GM12891 (cell line): ENCODE results near the gene UPK2.

Experiments used
- PAX5 ChIP-seq: IDR thresholded peaks from 2 replicates; pipeline ENCODE4 v1.6.1; 2011; ENCODE audit warnings: low read length, moderate library complexity, mild to moderate bottlenecking; ENCODE audit not compliant: insufficient read depth, severe bottlenecking
- POLR2A ChIP-seq: IDR thresholded peaks from 2 replicates; pipeline ENCODE4 v1.6.1; 2011; ENCODE audit warnings: low read depth, low read length, control low read depth
- POLR2AphosphoS5 ChIP-seq: IDR thresholded peaks from 2 replicates; pipeline ENCODE4 v1.6.1; 2011; ENCODE audit warnings: low read depth, low read length, control low read depth
- POU2F2 ChIP-seq: IDR thresholded peaks from 2 replicates; pipeline ENCODE4 v1.6.1; 2011; ENCODE audit warnings: low read depth, mild to moderate bottlenecking, control low read depth, low read length, moderate library complexity
- SPI1 ChIP-seq: IDR thresholded peaks from 2 replicates; pipeline ENCODE4 v1.6.1; 2011; ENCODE audit warnings: low read depth, low read length, control low read depth
- TAF1 ChIP-seq: IDR thresholded peaks from 2 replicates; pipeline ENCODE4 v1.6.1; 2011; ENCODE audit warnings: low read depth, low read length, control low read depth

DNA sequence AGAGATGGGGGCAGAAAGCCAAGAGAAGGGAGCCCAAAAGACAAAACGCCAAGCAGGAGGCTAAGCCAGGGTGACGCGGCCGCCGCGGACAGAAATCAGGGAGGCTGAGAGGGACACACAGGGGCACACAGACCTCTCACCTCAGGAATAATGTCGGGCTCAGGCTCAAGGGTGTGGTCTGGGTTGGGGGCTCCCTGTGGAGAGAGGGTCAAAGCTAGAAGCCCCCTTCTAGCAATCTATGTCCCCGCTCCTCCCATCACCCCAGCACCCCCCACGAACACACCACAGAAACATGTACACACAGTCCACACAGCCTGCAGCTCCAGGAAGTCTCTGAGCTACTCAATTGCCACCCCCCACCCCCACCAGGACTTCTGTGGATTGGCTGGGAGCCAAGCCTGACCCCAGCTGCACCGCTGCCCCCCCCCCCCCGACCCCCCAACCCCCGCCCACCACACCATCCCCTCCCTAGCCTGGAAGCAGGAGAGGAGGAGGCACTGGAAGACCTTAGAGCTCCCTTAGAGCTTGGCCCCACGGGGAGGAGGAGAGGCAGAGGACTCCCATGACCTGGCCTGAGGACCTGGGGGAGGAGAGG lies 37.3 kb upstream of the UPK2 start:
- no peak for TF ChIP-seq POLR2A
- TF ChIP-seq TAF1: no peak
- no peak for TF ChIP-seq POU2F2
- TF ChIP-seq POLR2AphosphoS5: no peak
- TF ChIP-seq PAX5: no peak
- no peak for TF ChIP-seq SPI1
